22Rv1 (cell line): ENCODE measurements around the gene NDC80.

Source experiments
- CTCF ChIP-seq: fragments of 450-650 bp; IDR thresholded peaks from 2 replicates; pipeline ENCODE4 v1.5.1; 2017; ENCODE audit warnings: mild to moderate bottlenecking
- ZFX ChIP-seq: fragments of 450-650 bp; IDR thresholded peaks from 2 replicates; pipeline ENCODE4 v1.6.1; 2017; ENCODE audit warnings: antibody characterized with exemption, borderline replicate concordance

GRCh38 chr18:2551425-2551824 is 19.9 kb upstream of the NDC80 start:
- TF ChIP-seq CTCF (no peak), ZFX (no peak)
